Body of pancreas (tissue), 4 donors: ENCODE measurements around the gene NXT1.

Experiments
- POLR2A ChIP-seq, 3 donors: fragments of 450-650 bp; IDR thresholded peaks; one replicate each; pipeline ENCODE4 v1.6.1; 2016; ENCODE audit warnings: antibody characterized with exemption in 3 of 3, mild to moderate bottlenecking in 2 of 3
- TF ChIP-seq, protein P1 (sequence below), 7 experiments: fragments of 450-650 bp in 4 of 7; fragments of 200-600 bp in 3 of 7; sonication (generic) in 3 of 7; IDR thresholded peaks; one replicate each; pipeline ENCODE4 v1.5.1; 2016 to 2019; ENCODE audit warnings: antibody characterized with exemption in 7 of 7

GRCh38 chr20:23326774-23327173 is 23.8 kb upstream of the NXT1 start:
- TF ChIP-seq, protein P1, sequence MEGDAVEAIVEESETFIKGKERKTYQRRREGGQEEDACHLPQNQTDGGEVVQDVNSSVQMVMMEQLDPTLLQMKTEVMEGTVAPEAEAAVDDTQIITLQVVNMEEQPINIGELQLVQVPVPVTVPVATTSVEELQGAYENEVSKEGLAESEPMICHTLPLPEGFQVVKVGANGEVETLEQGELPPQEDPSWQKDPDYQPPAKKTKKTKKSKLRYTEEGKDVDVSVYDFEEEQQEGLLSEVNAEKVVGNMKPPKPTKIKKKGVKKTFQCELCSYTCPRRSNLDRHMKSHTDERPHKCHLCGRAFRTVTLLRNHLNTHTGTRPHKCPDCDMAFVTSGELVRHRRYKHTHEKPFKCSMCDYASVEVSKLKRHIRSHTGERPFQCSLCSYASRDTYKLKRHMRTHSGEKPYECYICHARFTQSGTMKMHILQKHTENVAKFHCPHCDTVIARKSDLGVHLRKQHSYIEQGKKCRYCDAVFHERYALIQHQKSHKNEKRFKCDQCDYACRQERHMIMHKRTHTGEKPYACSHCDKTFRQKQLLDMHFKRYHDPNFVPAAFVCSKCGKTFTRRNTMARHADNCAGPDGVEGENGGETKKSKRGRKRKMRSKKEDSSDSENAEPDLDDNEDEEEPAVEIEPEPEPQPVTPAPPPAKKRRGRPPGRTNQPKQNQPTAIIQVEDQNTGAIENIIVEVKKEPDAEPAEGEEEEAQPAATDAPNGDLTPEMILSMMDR (IDR thresholded peaks at IDR 0.05): no peak
- no peak for TF ChIP-seq POLR2A (IDR thresholded peaks at IDR 0.05)
